Smooth muscle cell of the coronary artery (primary cell): ENCODE data around the gene SNAP29. TPM values are rescaled to one million over a fixed set of nuclear protein-coding genes. Genes with fewer than 3 reads are reported as not detected.

Experiments used
- total RNA-seq: library from RNA; depleted of rRNA; stranded (reverse); fragments of >200 nt; gene quantifications from 2 replicates; pipeline ENCODE4 v1.2.3, GENCODE V29; 2014; ENCODE audit warnings: low replicate concordance

SNAP29 gene
- 4.2 and 5.9 TPM in 2 replicates for total RNA-seq

GRCh38 chr22:20858615-20859416 is at the start of gene SNAP29, which contains the start of gene PI4KA:
SNAP29 (plus strand) TSS chr22:20859007; CDS start chr22:20859111, 104 bp downstream.
PI4KA (minus strand) TSS chr22:20858811; CDS start chr22:20858725, 86 bp downstream.

GRCh38 chr22:20916916-20917810 is 58.4 kb downstream of the SNAP29 start, which contains the start of gene CRKL:
CRKL (plus strand) TSS chr22:20917407; CDS start chr22:20917935, 528 bp downstream.

Other genes with a start within 250 kb of the SNAP29 start
- gene SERPIND1, start 84.9 kb upstream of the SNAP29 start, total RNA-seq: under 0.01 TPM in 1 of 2 replicates, not detected in the other
- 21.5 and 37.3 TPM in 2 replicates for gene PI4KA, start 196 bp upstream of the SNAP29 start, total RNA-seq
- gene CRKL, start 58.4 kb downstream of the SNAP29 start, total RNA-seq: 24.8 and 26.8 TPM in 2 replicates
- 0.23 and 0.70 TPM in 2 replicates for gene AIFM3, start 108.2 kb downstream of the SNAP29 start, total RNA-seq
- gene LZTR1, start 123.3 kb downstream of the SNAP29 start, total RNA-seq: 40.4 and 89.9 TPM in 2 replicates
- gene THAP7, start 143.1 kb downstream of the SNAP29 start, total RNA-seq: 13.8 and 19.4 TPM in 2 replicates
- 0.47 and 0.68 TPM in 2 replicates for gene P2RX6, start 156.2 kb downstream of the SNAP29 start, total RNA-seq
- 0.23 TPM in 1 of 2 replicates, not detected in the other for gene SLC7A4, start 173.6 kb downstream of the SNAP29 start, total RNA-seq
- gene LRRC74B, start 186.9 kb downstream of the SNAP29 start, total RNA-seq: not detected in 2 replicates